GM12801 (cell line): ENCODE results near the gene ZFP1.

Experiments used
- TF ChIP-seq, protein P1 (sequence below): IDR thresholded peaks from one replicate; pipeline ENCODE4 v1.5.1; 2011; ENCODE audit warnings: control low read depth; ENCODE audit not compliant: insufficient read length; ENCODE audit errors: extremely low read depth

ZFP1 gene

GRCh38 chr16:75195811-75196790 lies 47.8 kb downstream of the ZFP1 start:
- TF ChIP-seq, protein P1, sequence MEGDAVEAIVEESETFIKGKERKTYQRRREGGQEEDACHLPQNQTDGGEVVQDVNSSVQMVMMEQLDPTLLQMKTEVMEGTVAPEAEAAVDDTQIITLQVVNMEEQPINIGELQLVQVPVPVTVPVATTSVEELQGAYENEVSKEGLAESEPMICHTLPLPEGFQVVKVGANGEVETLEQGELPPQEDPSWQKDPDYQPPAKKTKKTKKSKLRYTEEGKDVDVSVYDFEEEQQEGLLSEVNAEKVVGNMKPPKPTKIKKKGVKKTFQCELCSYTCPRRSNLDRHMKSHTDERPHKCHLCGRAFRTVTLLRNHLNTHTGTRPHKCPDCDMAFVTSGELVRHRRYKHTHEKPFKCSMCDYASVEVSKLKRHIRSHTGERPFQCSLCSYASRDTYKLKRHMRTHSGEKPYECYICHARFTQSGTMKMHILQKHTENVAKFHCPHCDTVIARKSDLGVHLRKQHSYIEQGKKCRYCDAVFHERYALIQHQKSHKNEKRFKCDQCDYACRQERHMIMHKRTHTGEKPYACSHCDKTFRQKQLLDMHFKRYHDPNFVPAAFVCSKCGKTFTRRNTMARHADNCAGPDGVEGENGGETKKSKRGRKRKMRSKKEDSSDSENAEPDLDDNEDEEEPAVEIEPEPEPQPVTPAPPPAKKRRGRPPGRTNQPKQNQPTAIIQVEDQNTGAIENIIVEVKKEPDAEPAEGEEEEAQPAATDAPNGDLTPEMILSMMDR: no peak

GRCh38 chr16:75196836-75197235 lies 48.5 kb downstream of the ZFP1 start:
- TF ChIP-seq, protein P1: no peak

DNA sequence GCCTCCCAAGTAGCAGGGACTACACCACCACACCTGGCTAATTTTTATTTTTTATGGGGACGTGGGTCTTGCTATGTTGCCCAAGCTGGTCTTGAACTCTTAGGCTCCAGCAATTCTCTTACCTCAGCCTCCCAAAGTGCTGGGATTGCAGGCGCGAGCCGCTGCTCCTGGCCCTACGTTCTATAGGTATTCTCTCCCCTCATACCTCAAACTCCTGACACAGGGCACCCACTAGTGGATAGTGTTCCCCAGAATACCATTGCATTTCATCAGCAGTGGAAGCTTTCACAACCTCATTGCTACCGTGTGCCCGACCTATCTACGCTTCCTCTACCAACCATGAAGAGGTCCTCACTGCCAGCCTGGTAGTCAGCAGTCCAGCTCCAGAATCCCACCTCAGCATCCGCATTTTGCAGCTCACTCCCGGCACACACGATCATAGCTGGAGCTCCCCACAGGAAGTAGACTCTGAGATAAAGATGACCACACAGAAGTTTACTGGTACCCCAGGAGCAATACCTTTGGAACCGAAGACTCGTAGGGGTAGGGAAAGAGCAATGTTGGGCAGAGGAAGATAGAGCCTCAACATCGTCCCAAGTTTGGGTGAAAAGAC lies 49.3 kb downstream of the ZFP1 start:
- TF ChIP-seq, protein P1: no peak

DNA sequence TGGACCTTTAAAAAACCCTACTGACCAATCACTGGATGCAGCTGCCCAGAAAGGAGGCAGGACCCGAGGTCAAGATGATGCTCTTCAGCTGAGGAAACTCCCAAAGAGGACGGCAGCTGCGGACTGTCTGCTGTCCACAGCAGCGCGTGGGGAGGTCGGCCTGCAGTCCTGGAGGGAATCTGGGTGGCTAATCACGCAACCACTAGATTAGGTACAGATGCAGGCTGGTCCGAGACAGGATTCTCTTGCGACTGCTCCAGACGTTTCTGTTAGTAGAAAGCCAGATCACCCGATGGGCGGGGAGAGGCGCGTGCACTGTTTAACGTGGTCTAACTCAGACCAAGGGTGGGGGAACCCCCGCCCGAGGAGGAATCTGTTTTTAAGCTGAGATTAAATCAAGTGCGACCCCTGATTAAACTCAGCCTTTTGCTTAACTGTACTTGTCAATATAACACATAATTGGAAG lies 49.8 kb downstream of the ZFP1 start:
- TF ChIP-seq, protein P1: no peak

GRCh38 chr16:75202069-75202590 lies 53.8 kb downstream of the ZFP1 start:
- TF ChIP-seq, protein P1: no peak

GRCh38 chr16:75203096-75203495 lies 54.8 kb downstream of the ZFP1 start:
- TF ChIP-seq, protein P1: no peak
